Stimulated activated naive CD8-positive, alpha-beta T cell treated with anti-CD3 and anti-CD28 coated beads, Interleukin-15, amount 100 ng/mL, for 72 hours (primary cell): Measurements from ENCODE around the gene ACSBG1.

ENCODE experiments used
- ATAC-seq: fragments of 150-1000 bp; cut with Tn5 transposase; 2 replicates; pipeline ENCODE4 v1.10.0; 2021; ENCODE audit warnings: mild to moderate bottlenecking, moderate library complexity
- DNase-seq, 2 donors: peaks; one replicate each; pipeline ENCODE4 v3.0.0; 2021 to 2022
- H3K27ac Mint-ChIP-seq, 2 donors: one replicate each; pipeline ENCODE4 v1.8.0; 2022; ENCODE audit warnings: mild to moderate bottlenecking in 2 of 2, mixed read lengths in 2 of 2, moderate library complexity in 2 of 2
- H3K27me3 Mint-ChIP-seq: one replicate; pipeline ENCODE4 v1.8.0; 2022; ENCODE audit warnings: mixed read lengths
- H3K4me1 Mint-ChIP-seq: one replicate; pipeline ENCODE4 v1.8.0; 2022; ENCODE audit warnings: mild to moderate bottlenecking, mixed read lengths
- H3K4me3 Mint-ChIP-seq, 2 donors: one replicate each; pipeline ENCODE4 v1.8.0; 2022; ENCODE audit warnings: mild to moderate bottlenecking in 2 of 2, mixed read lengths in 2 of 2, moderate library complexity in 1 of 2
- H3K9me3 Mint-ChIP-seq, 2 donors: one replicate each; pipeline ENCODE4 v1.8.0; 2022; ENCODE audit warnings: mixed read lengths in 2 of 2

ACSBG1 gene

GRCh38 chr15:78178064-78178463 lies 56.3 kb downstream of the ACSBG1 start:
- H3K9me3 Mint-ChIP-seq: no peaks in the 10 kb centered on the region
- no peaks in the 10 kb centered on the region for H3K27me3 Mint-ChIP-seq
- H3K27ac Mint-ChIP-seq: no peak overlapping the region
- H3K4me3 Mint-ChIP-seq: no peak overlapping the region
- ATAC-seq (no peak), DNase-seq (no peak)
- peaks cover 21% of the 10 kb centered on the region for H3K4me1 Mint-ChIP-seq

GRCh38 chr15:78177447-78177873 lies 56.9 kb downstream of the ACSBG1 start:
- no peak overlapping the region for H3K4me3 Mint-ChIP-seq
- no peaks in the 10 kb centered on the region for H3K9me3 Mint-ChIP-seq
- H3K27ac Mint-ChIP-seq: no peak overlapping the region
- no peaks in the 10 kb centered on the region for H3K27me3 Mint-ChIP-seq
- ATAC-seq (peak; percentile 51), DNase-seq (peak; percentile 24 to 29)
- H3K4me1 Mint-ChIP-seq: peaks cover 21% of the 10 kb centered on the region

- no peaks in the 10 kb centered on the region for H3K27me3 Mint-ChIP-seq
- DNase-seq (no peak), ATAC-seq (no peak)
- no peak overlapping the region for H3K4me3 Mint-ChIP-seq
- no peak overlapping the region for H3K27ac Mint-ChIP-seq
- H3K9me3 Mint-ChIP-seq: no peaks in the 10 kb centered on the region
- peaks cover 28% of the 10 kb centered on the region for H3K4me1 Mint-ChIP-seq
Measured at GRCh38 chr15:78175330-78175729, 59.0 kb downstream of the ACSBG1 start.

- ATAC-seq (peak; percentile 70), DNase-seq (peak in 1 of 2 donors; percentile 26)
- Mint-ChIP-seq H3K27me3 (no peaks in the 10 kb centered on the region), H3K27ac (peak overlapping the region in 1 of 2 donors; percentile 67), H3K4me3 (peak overlapping the region in 1 of 2 donors; percentile 13), H3K4me1 (peaks cover 28% of the 10 kb centered on the region), H3K9me3 (no peaks in the 10 kb centered on the region)
Measured at GRCh38 chr15:78174401-78174800, 60.0 kb downstream of the ACSBG1 start.

GRCh38 chr15:78171864-78172472 lies 62.4 kb downstream of the ACSBG1 start:
- no peak overlapping the region for H3K4me3 Mint-ChIP-seq
- peaks cover 37% of the 10 kb centered on the region for H3K4me1 Mint-ChIP-seq

GRCh38 chr15:78170848-78171773 lies 63.3 kb downstream of the ACSBG1 start:
- H3K4me3 Mint-ChIP-seq: no peak overlapping the region
- ATAC-seq (no peak), DNase-seq (no peak)
- H3K4me1 Mint-ChIP-seq: peaks cover 37% of the 10 kb centered on the region
- peak overlapping the region; percentile 10 to 62 for H3K27ac Mint-ChIP-seq
- H3K27me3 Mint-ChIP-seq: no peaks in the 10 kb centered on the region
- H3K9me3 Mint-ChIP-seq: no peaks in the 10 kb centered on the region

More at GRCh38 chr15:78171864-78172472, 62.4 kb downstream of the ACSBG1 start:
- no peaks in the 10 kb centered on the region for H3K9me3 Mint-ChIP-seq
- H3K27ac Mint-ChIP-seq: no peak overlapping the region
- no peak for ATAC-seq
- no peak for DNase-seq
- H3K27me3 Mint-ChIP-seq: no peaks in the 10 kb centered on the region

- Mint-ChIP-seq H3K9me3 (no peaks in the 10 kb centered on the region), H3K4me1 (peaks cover 20% of the 10 kb centered on the region), H3K27ac (peak overlapping the region in 1 of 2 donors; percentile 40), H3K4me3 (no peak overlapping the region), H3K27me3 (no peaks in the 10 kb centered on the region)
- no peak for ATAC-seq
- no peak for DNase-seq
Measured at GRCh38 chr15:78168608-78169007, 65.8 kb downstream of the ACSBG1 start.

GRCh38 chr15:78167227-78167888 lies 67.0 kb downstream of the ACSBG1 start:
- peak; percentile 100 for ATAC-seq
- peak in 1 of 2 donors; percentile 53 for DNase-seq
- no peaks in the 10 kb centered on the region for H3K9me3 Mint-ChIP-seq
- H3K4me1 Mint-ChIP-seq: peaks cover 16% of the 10 kb centered on the region
- no peaks in the 10 kb centered on the region for H3K27me3 Mint-ChIP-seq
- peak overlapping the region in 1 of 2 donors; percentile 8 for H3K4me3 Mint-ChIP-seq
- H3K27ac Mint-ChIP-seq: peak overlapping the region; percentile 90 to 92

GRCh38 chr15:78164010-78164409 lies 70.4 kb downstream of the ACSBG1 start:
- no peaks in the 10 kb centered on the region for H3K9me3 Mint-ChIP-seq
- no peak overlapping the region for H3K4me3 Mint-ChIP-seq
- H3K27me3 Mint-ChIP-seq: no peaks in the 10 kb centered on the region
- DNase-seq: no peak
- H3K27ac Mint-ChIP-seq: peak overlapping the region; percentile 69 to 86
- ATAC-seq: no peak
- H3K4me1 Mint-ChIP-seq: peaks cover 15% of the 10 kb centered on the region

GRCh38 chr15:78162038-78162437 lies 72.3 kb downstream of the ACSBG1 start:
- no peaks in the 10 kb centered on the region for H3K27me3 Mint-ChIP-seq
- peak overlapping the region in 1 of 2 donors; percentile 69 for H3K4me3 Mint-ChIP-seq
- peaks cover 7% of the 10 kb centered on the region for H3K4me1 Mint-ChIP-seq
- ATAC-seq (peak; percentile 98), DNase-seq (peak in 1 of 2 donors; percentile 65)
- no peaks in the 10 kb centered on the region for H3K9me3 Mint-ChIP-seq
- H3K27ac Mint-ChIP-seq: peak overlapping the region; percentile 23 to 82

- DNase-seq: no peak
- ATAC-seq: no peak
- Mint-ChIP-seq H3K4me3 (no peak overlapping the region), H3K4me1 (peaks cover 7% of the 10 kb centered on the region), H3K27me3 (no peaks in the 10 kb centered on the region), H3K9me3 (no peaks in the 10 kb centered on the region), H3K27ac (no peak overlapping the region)
Measured at GRCh38 chr15:78159395-78159794, 75.0 kb downstream of the ACSBG1 start.

GRCh38 chr15:78157203-78157602 lies 77.2 kb downstream of the ACSBG1 start:
- ATAC-seq (no peak), DNase-seq (no peak)
- no peaks in the 10 kb centered on the region for H3K9me3 Mint-ChIP-seq
- no peaks in the 10 kb centered on the region for H3K27me3 Mint-ChIP-seq
- H3K4me1 Mint-ChIP-seq: peaks cover 18% of the 10 kb centered on the region
- H3K4me3 Mint-ChIP-seq: no peak overlapping the region
- no peak overlapping the region for H3K27ac Mint-ChIP-seq

GRCh38 chr15:78156653-78157052 lies 77.7 kb downstream of the ACSBG1 start:
- H3K27ac Mint-ChIP-seq: no peak overlapping the region
- H3K9me3 Mint-ChIP-seq: no peaks in the 10 kb centered on the region
- no peaks in the 10 kb centered on the region for H3K27me3 Mint-ChIP-seq
- ATAC-seq (no peak), DNase-seq (no peak)
- H3K4me3 Mint-ChIP-seq: no peak overlapping the region
- peaks cover 13% of the 10 kb centered on the region for H3K4me1 Mint-ChIP-seq

- H3K27me3 Mint-ChIP-seq: no peaks in the 10 kb centered on the region
- H3K27ac Mint-ChIP-seq: no peak overlapping the region
- no peak for DNase-seq
- H3K9me3 Mint-ChIP-seq: no peaks in the 10 kb centered on the region
- ATAC-seq: no peak
- H3K4me3 Mint-ChIP-seq: no peak overlapping the region
- peaks cover 21% of the 10 kb centered on the region for H3K4me1 Mint-ChIP-seq
Measured at GRCh38 chr15:78155355-78155939, 78.9 kb downstream of the ACSBG1 start.

- no peaks in the 10 kb centered on the region for H3K27me3 Mint-ChIP-seq
- H3K27ac Mint-ChIP-seq: peak overlapping the region in 1 of 2 donors; percentile 57
- H3K4me3 Mint-ChIP-seq: no peak overlapping the region
- no peak for DNase-seq
- ATAC-seq: no peak
- H3K4me1 Mint-ChIP-seq: peaks cover 26% of the 10 kb centered on the region
- H3K9me3 Mint-ChIP-seq: no peaks in the 10 kb centered on the region
Measured at GRCh38 chr15:78154955-78155354, 79.4 kb downstream of the ACSBG1 start.
